ENCODE measurements around the gene TTYH2. TPM values are rescaled to one million over a fixed set of nuclear protein-coding genes. Genes with fewer than 3 reads are reported as not detected.
"Not testable (repeated sequence)": the region's sequence is repeated elsewhere in the genome, so short reads cannot be mapped to it uniquely, and the experiment has no call there.

TTYH2 gene
- total RNA-seq, 1 donor from 2014 or later: 7.4 TPM

DNA sequence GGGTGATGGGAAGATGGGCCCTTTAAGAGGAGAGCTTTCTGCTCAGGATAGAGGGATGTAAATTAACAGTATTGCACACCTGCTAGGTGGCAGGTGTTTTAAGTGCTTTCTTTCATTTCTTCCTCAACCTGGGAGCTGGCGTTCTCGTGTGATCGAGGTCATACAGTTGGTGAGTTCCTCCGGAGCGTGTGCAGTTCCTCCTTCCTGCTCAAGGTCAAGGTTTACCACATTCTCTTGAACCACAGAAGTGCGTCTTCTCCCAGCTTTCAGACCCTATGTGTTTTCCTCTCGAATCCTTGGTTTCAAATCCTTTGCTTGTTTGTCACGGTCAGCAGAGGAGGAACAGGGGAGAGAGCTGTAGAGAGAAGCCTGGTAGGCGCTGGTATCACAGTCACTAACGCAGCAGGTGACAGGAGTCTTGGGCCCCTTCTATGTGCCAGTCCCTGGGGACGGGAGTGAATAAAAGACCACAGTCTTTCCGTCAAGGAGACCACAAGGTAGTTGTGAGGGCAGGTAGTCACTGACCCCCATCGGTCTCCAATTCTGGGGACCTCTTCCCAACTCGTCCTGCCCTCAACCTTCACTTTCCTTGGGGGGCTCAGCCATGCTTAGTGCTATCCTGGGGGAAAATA lies 61.5 kb downstream of the TTYH2 start:
- Histone ChIP-seq H3K4me1 (peaks cover 13% of the 10 kb centered on the region), H3K27ac (no peak overlapping the region), H3K27me3 (peaks cover 7% of the 10 kb centered on the region), H3K36me3 (no peaks in the 10 kb centered on the region), H3K4me3 (no peak overlapping the region), H3K9me3 (no peaks in the 10 kb centered on the region)
- peak; percentile 32 for ATAC-seq
- intact Hi-C loops (cut with DNase I): no loop called here
- no peak for DNase-seq
- TF ChIP-seq, protein P1, sequence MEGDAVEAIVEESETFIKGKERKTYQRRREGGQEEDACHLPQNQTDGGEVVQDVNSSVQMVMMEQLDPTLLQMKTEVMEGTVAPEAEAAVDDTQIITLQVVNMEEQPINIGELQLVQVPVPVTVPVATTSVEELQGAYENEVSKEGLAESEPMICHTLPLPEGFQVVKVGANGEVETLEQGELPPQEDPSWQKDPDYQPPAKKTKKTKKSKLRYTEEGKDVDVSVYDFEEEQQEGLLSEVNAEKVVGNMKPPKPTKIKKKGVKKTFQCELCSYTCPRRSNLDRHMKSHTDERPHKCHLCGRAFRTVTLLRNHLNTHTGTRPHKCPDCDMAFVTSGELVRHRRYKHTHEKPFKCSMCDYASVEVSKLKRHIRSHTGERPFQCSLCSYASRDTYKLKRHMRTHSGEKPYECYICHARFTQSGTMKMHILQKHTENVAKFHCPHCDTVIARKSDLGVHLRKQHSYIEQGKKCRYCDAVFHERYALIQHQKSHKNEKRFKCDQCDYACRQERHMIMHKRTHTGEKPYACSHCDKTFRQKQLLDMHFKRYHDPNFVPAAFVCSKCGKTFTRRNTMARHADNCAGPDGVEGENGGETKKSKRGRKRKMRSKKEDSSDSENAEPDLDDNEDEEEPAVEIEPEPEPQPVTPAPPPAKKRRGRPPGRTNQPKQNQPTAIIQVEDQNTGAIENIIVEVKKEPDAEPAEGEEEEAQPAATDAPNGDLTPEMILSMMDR (IDR thresholded peaks at IDR 0.05): no peak

DNA sequence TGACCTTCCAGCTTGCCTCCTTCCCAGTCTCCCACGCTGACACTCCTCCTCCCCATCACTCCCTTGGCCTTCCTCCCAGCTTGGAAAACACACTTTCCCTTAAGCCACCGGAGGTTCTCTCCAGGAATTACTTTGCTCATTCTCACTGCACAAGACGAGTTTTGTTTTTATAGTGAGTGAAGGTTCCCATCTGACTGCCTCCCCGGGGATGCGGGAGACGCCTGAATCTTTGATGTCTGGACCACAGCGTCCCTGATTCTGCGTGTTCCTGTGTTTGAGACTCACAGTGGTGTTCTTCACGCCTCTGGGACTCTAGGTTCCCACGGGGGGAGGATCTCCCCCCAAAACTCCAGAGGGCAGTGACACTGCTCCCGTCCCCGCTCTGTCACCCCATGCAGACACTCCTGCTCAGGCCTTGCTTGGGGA lies 62.7 kb downstream of the TTYH2 start:
- DNase-seq (no peak), ATAC-seq (no peak)
- Histone ChIP-seq H3K4me1 (peaks cover 13% of the 10 kb centered on the region), H3K4me3 (no peak overlapping the region), H3K9me3 (no peaks in the 10 kb centered on the region), H3K36me3 (no peaks in the 10 kb centered on the region), H3K27me3 (peaks cover 7% of the 10 kb centered on the region), H3K27ac (no peak overlapping the region)
- intact Hi-C loops (cut with DNase I): no loop called here
- TF ChIP-seq, protein P1 (IDR thresholded peaks at IDR 0.05): no peak

DNA sequence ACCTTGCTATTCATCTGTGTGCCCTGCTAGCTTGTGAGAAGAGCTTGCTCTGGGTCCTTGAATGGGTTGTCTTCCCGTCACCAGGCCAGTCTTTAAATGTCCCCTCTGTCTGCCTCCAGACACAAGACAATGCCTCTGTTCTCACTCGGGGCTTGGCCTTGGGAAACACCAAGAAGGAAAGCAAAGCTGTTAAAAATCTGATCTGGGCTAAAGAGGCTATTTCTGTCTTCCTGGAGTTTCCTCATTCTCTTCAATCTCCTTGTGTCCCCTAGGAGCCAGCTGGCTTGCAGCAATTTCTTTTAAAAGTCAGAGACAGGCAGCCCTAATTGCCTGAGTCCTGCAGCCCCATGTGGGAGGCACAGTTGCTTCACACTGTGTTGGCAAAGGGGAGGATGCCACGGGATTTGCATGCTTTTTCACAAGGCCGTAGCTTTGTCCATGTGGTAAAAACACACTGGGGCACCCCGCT lies 63.2 kb downstream of the TTYH2 start:
- intact Hi-C loops (cut with DNase I): no loop called here
- H3K4me1 ChIP-seq: peaks cover 13% of the 10 kb centered on the region
- DNase-seq (no peak), ATAC-seq (no peak)
- TF ChIP-seq, protein P1 (IDR thresholded peaks at IDR 0.05): no peak
- H3K9me3 ChIP-seq: no peaks in the 10 kb centered on the region
- no peak overlapping the region for H3K4me3 ChIP-seq
- H3K27ac ChIP-seq: no peak overlapping the region
- H3K27me3 ChIP-seq: peaks cover 7% of the 10 kb centered on the region
- no peaks in the 10 kb centered on the region for H3K36me3 ChIP-seq

DNA sequence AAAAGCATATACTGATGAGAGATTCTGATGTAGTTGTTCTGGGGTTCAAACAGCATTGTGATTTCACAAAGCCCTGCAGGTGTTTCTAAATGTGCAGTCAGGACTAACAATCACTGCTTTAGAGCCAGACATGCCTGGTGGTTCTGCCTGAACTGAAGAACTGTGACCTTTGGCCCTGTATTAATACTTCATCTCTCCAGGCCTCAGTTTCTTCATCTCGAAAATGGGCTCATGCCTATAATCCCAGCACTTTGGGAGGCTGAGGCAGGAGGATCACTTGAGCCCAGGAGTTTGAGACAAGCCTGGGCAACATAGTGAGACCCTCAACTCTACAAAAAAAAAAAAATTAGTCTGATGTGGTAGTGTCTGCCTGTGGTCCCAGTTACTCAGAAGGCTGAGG lies 64.6 kb downstream of the TTYH2 start:
- no peak overlapping the region for H3K27ac ChIP-seq
- H3K27me3 ChIP-seq: peaks cover 7% of the 10 kb centered on the region
- intact Hi-C loops (cut with DNase I): no loop called here
- no peaks in the 10 kb centered on the region for H3K9me3 ChIP-seq
- H3K4me1 ChIP-seq: peaks cover 13% of the 10 kb centered on the region
- H3K4me3 ChIP-seq: no peak overlapping the region
- ATAC-seq (no peak), DNase-seq (no peak)
- H3K36me3 ChIP-seq: no peaks in the 10 kb centered on the region
- TF ChIP-seq, protein P1 (IDR thresholded peaks at IDR 0.05): no peak

DNA sequence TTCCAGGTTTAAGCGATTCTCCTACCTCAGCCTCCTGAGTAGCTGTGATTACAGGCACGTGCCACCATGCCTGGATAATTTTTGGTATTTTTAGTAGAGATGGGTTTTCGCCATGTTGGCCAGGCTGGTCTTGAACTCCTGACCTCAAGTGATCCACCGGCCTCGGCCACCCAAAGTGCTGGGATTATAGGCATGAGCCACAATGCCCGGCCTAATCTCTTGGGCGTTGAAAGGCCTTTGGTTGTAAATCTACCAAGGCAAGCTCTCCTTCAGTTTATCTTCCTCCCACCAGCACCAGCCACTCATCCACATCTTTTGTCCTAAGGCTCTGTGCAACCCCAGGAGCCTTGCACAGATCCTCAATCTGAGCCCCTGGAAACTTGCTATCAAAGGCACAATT lies 66.2 kb downstream of the TTYH2 start:
- H3K4me3 ChIP-seq; H3K27ac ChIP-seq; H3K36me3 ChIP-seq; H3K9me3 ChIP-seq; H3K4me1 ChIP-seq; ATAC-seq; intact Hi-C loops (cut with DNase I); H3K27me3 ChIP-seq; DNase-seq: not testable (repeated sequence)

DNA sequence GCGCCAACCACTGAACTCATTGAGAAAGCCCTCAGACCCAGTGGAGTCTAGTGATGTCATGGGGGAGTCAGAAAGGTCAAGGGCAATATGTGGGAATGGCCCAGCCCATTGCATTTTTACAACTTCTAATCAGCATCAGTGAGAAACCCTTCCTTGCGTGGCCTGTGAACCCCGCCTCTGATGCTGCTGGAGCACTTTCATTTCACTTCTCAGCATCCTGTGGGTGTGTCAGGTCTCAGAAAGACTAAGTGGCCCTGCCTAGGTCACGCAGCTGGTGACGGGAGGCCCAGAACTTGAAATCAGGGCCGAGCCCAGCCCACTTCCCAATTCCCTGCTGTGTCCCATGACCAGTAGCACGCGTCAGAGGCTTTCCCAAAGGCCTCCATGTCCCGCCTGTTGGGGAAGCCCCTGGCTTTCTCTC lies 66.7 kb downstream of the TTYH2 start:
- no peaks in the 10 kb centered on the region for H3K9me3 ChIP-seq
- H3K4me1 ChIP-seq: peaks cover 5% of the 10 kb centered on the region
- H3K27me3 ChIP-seq: peaks cover 7% of the 10 kb centered on the region
- H3K36me3 ChIP-seq: no peaks in the 10 kb centered on the region
- DNase-seq (no peak), ATAC-seq (peak; percentile 59)
- H3K27ac ChIP-seq: peak overlapping the region; percentile 24
- H3K4me3 ChIP-seq: no peak overlapping the region
- TF ChIP-seq, protein P1 (IDR thresholded peaks at IDR 0.05): no peak
- intact Hi-C loops (cut with DNase I): no loop called here

Data from upper lobe of right lung (tissue), 1 donor.